ENCODE results near the gene DOK3.

Gene DOK3

DNA sequence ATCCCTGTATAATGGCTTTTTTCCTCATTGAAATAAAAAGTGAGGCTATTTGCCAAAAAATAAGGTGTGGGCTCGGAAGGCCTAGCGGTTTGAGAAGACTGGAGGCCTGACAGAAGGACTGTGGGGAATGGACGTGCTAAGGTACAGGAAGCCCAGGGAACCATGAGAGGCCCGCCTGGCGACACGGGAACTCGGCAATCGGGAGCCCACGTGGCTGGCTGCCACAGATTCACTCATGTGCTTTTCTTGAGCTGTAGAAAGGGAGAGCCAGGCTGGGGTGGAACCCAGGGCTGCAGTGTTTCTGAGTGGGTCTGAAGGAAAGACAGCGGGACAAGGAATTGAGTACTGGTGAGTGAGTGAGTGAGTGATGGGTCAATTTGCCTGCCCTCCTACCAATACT is 19.0 kb upstream of the DOK3 start:
- TF ChIP-seq SIN3A (IDR thresholded peaks at IDR 0.05; ENCODE audit: borderline replicate concordance, insufficient read depth, low read length) (no peak), FOXP2 (optimal IDR thresholded peaks at IDR 0.05; ENCODE audit: borderline replicate concordance, extremely low read depth, extremely low read length, insufficient read depth) (no peak), REST (IDR thresholded peaks at IDR 0.05; ENCODE audit: insufficient read depth in 1 of 2, low read depth in 2 of 2, low read length in 2 of 2) (no peak), TAF1 (IDR thresholded peaks at IDR 0.05; ENCODE audit: borderline replicate concordance, insufficient read depth, low read length) (no peak), POLR2AphosphoS5 (IDR thresholded peaks at IDR 0.05; ENCODE audit: low read depth, low read length) (no peak)

DNA sequence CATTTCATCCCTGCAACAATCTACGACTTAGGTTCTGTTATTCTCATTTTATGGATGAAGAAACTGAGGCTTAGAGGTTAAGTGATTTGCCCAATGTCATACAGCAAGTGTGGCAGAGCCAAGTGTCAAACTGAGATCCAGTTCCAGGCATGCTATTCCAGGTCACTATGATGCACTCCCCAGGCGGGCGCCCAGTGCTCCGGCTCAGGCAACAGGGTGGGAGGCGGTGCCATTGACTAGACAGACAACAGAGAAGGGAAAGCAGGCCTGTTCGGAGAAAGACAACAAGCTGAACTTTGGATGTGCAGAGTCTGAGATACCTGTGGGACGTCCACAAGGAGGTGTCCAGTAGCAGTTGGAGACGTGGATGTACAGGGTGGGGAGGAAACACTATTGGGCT is 18.0 kb upstream of the DOK3 start:
- no peak for TF ChIP-seq FOXP2 (optimal IDR thresholded peaks at IDR 0.05; ENCODE audit: borderline replicate concordance, extremely low read depth, extremely low read length, insufficient read depth)
- TF ChIP-seq REST (IDR thresholded peaks at IDR 0.05; ENCODE audit: insufficient read depth in 1 of 2, low read depth in 2 of 2, low read length in 2 of 2): no peak
- TF ChIP-seq SIN3A (IDR thresholded peaks at IDR 0.05; ENCODE audit: borderline replicate concordance, insufficient read depth, low read length): no peak
- no peak for TF ChIP-seq TAF1 (IDR thresholded peaks at IDR 0.05; ENCODE audit: borderline replicate concordance, insufficient read depth, low read length)
- TF ChIP-seq POLR2AphosphoS5 (IDR thresholded peaks at IDR 0.05; ENCODE audit: low read depth, low read length): no peak

DNA sequence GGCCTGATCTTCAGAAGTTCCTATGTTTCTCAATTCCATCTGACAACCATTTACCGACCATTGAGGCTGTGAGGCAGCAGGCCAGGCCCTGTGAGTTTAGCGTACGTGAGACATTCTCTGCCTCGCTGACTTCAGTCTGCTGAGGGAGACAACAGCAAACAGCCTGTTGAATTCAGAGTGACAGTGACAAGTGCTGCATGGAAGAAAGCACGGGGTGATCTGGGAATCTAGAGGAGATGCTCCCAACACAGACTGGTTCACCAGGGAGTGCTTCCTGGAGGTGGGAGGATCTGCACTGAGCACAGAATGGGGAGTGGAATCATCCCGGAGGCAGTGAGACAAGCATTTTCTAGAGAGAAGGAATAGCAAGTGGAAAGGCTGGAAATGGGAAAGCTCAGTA is 17.2 kb upstream of the DOK3 start:
- TF ChIP-seq REST (IDR thresholded peaks at IDR 0.05; ENCODE audit: insufficient read depth in 1 of 2, low read depth in 2 of 2, low read length in 2 of 2) (no peak), TAF1 (IDR thresholded peaks at IDR 0.05; ENCODE audit: borderline replicate concordance, insufficient read depth, low read length) (no peak), SIN3A (IDR thresholded peaks at IDR 0.05; ENCODE audit: borderline replicate concordance, insufficient read depth, low read length) (no peak), FOXP2 (optimal IDR thresholded peaks at IDR 0.05; ENCODE audit: borderline replicate concordance, extremely low read depth, extremely low read length, insufficient read depth) (no peak), POLR2AphosphoS5 (IDR thresholded peaks at IDR 0.05; ENCODE audit: low read depth, low read length) (no peak)

- TF ChIP-seq FOXP2 (optimal IDR thresholded peaks at IDR 0.05; ENCODE audit: borderline replicate concordance, extremely low read depth, extremely low read length, insufficient read depth) (no peak), TAF1 (IDR thresholded peaks at IDR 0.05; ENCODE audit: borderline replicate concordance, insufficient read depth, low read length) (no peak), POLR2AphosphoS5 (IDR thresholded peaks at IDR 0.05; ENCODE audit: low read depth, low read length) (no peak)
Measured at GRCh38 chr5:177526191-177526590, 16.6 kb upstream of the DOK3 start.

DNA sequence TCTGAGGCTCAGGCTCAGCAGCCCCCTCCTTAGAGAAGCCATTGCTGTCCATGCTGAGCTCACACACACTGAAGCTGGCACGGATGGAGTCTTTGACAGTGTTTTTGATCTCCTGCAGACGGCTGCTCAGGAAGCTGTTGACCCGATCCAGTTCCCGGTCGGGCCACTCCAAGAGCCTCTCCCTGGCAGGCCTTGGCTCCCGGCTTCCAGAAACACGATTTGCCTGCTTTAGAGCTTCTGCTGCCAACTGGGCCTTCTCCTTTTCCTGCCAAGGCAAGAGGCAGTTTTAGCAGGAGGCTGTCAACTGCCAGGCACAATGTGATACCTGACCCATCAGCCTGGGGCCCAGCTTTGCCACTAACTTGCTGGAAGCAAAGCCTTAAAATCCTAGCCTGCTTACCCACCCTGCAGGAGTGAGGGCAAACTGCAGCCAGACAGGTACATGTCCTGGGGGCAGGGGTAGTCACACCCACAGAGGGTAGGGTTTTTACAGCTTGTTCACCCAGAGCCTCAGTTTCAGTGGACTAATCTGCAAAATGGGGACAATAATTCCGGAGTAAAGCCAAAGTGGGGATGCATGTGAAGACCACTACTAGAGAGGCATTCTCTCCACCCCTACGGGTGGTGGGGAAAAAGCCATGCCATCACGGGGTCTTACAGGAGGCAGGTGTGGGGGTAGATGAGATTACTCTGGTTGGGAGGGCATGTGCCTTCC is 15.5 kb upstream of the DOK3 start:
- TF ChIP-seq FOXP2 (optimal IDR thresholded peaks at IDR 0.05; ENCODE audit: borderline replicate concordance, extremely low read depth, extremely low read length, insufficient read depth) (no peak), SIN3A (IDR thresholded peaks at IDR 0.05; ENCODE audit: borderline replicate concordance, insufficient read depth, low read length) (no peak), TAF1 (IDR thresholded peaks at IDR 0.05; ENCODE audit: borderline replicate concordance, insufficient read depth, low read length) (no peak), REST (IDR thresholded peaks at IDR 0.05; ENCODE audit: insufficient read depth in 1 of 2, low read depth in 2 of 2, low read length in 2 of 2) (no peak), POLR2AphosphoS5 (IDR thresholded peaks at IDR 0.05; ENCODE audit: low read depth, low read length) (no peak)

Measured in PFSK-1 (cell line).